ENCODE measurements around the gene ZNRF2. TPM values are rescaled to one million over a fixed set of nuclear protein-coding genes. Genes with fewer than 3 reads are reported as not detected.

Gene ZNRF2
- total and polyA plus RNA-seq, 10 of the 15 experiments (the other 5 are each of a cell fraction or from before 2014, with no cell fraction given): 1.2 to 20.4 (median 9.5) TPM

GRCh38 chr7:30351724-30352123 lies 67.3 kb downstream of the ZNRF2 start:
- H3K9ac ChIP-seq (ENCODE audit: control insufficient read depth, insufficient read depth, low read length): no peak overlapping the region
- H3K79me2 ChIP-seq (ENCODE audit: control insufficient read depth, insufficient read depth, low read length): peaks cover 26% of the 10 kb centered on the region
- WGBS (ENCODE audit: insufficient coverage, insufficient replicate concordance, low lambda C conversion rate, missing lambda C conversion rate): 74% methylated on average over 2 of the region's 2 CpGs
- no TSS peak for BruUV-seq (replicated peaks)
- no peaks in the 10 kb centered on the region for H4K20me1 ChIP-seq (ENCODE audit: control insufficient read depth, insufficient read depth)
- H3K4me2 ChIP-seq (ENCODE audit: control insufficient read depth, insufficient read depth): no peak overlapping the region
- no peak overlapping the region for H3K27ac ChIP-seq (ENCODE audit: control insufficient read depth, insufficient read depth)
- POLR2A ChIA-PET: interaction anchor here (1.4 kb wide), 1 partner anchor 10 kb away, joined by 4 read pairs; no protein-coding TSS in a partner anchor
- no peak overlapping the region for H3K4me3 ChIP-seq
- SMC1A ChIA-PET (ENCODE audit: uncharacterized antibody, unreplicated experiment): interaction anchor here (0.5 to 9.0 kb wide), 14 partner anchors 10 to 186 kb away, joined by 3 to 202 read pairs (median 7); no protein-coding TSS in a partner anchor
- no peak for FAIRE-seq
- no peak for ATAC-seq
- peaks cover 14% of the 10 kb centered on the region; the same call in 1 of the 2 replicates for H3K4me1 ChIP-seq (ENCODE audit: control insufficient read depth, insufficient read depth, low read length)
- in situ Hi-C loops (cut with MboI) (no loop called here), intact Hi-C loops (cut with micrococcal nuclease; ENCODE audit: unreplicated experiment) (loop anchor here (2.0 kb wide), 2 partner anchors 67 to 187 kb away; partner anchors contain the start of gene ZNRF2)
- RAD21 ChIA-PET (ENCODE audit: unreplicated experiment): interaction anchor here (0.8 to 8.0 kb wide), 8 partner anchors 16 to 188 kb away, joined by 3 to 108 read pairs (median 7); no protein-coding TSS in a partner anchor
- H3K27me3 ChIP-seq (replicated peaks in 1 of 2; ENCODE audit: control insufficient read depth in 2 of 2, insufficient read depth in 2 of 2, low read length in 1 of 2): no peaks in the 10 kb centered on the region
- H3K9me3 ChIP-seq (replicated peaks; ENCODE audit: control insufficient read depth, insufficient read depth, low read length): no peaks in the 10 kb centered on the region
- no peak for DNase-seq (ENCODE audit: low read depth, low spot score)
- H3K36me3 ChIP-seq (ENCODE audit: control insufficient read depth in 2 of 2, insufficient read depth in 2 of 2, low read length in 1 of 2): no peaks in the 10 kb centered on the region
- TF ChIP-seq FOXM1 (IDR thresholded peaks at IDR 0.05; ENCODE audit: low read depth, low read length) (no peak), MLLT1 (IDR thresholded peaks at IDR 0.05) (no peak), PKNOX1 (IDR thresholded peaks at IDR 0.05) (no peak), WRNIP1 (IDR thresholded peaks at IDR 0.05; ENCODE audit: borderline replicate concordance, low read depth, low read length) (no peak), TCF7 (IDR thresholded peaks at IDR 0.05; ENCODE audit: borderline replicate concordance) (no peak), ZBED1 (IDR thresholded peaks at IDR 0.05; ENCODE audit: borderline replicate concordance) (no peak)
- H2AFZ ChIP-seq (ENCODE audit: control insufficient read depth, low read depth, low read length): no peak overlapping the region
- CTCF ChIA-PET: interaction anchor here (0.6 to 7.6 kb wide), 14 partner anchors 10 to 254 kb away, joined by 3 to 138 read pairs (median 7); no protein-coding TSS in a partner anchor

All from GM12878 (cell line).